HG03045 (cell line): Measurements from ENCODE around the gene POLR2I.
A peak's percentile ranks its signal among the peaks of the same experiment; 100 is the strongest.
"Not testable (repeated sequence)": the region's sequence is repeated elsewhere in the genome, so short reads cannot be mapped to it uniquely, and the experiment has no call there.

Experiments used
- ATAC-seq: cut with Tn5 transposase; IDR thresholded peaks from one replicate; pipeline ENCODE4 v1.9.1; 2021; ENCODE audit warnings: mild to moderate bottlenecking, moderate library complexity; ENCODE audit not compliant: unreplicated experiment

The POLR2I gene

DNA sequence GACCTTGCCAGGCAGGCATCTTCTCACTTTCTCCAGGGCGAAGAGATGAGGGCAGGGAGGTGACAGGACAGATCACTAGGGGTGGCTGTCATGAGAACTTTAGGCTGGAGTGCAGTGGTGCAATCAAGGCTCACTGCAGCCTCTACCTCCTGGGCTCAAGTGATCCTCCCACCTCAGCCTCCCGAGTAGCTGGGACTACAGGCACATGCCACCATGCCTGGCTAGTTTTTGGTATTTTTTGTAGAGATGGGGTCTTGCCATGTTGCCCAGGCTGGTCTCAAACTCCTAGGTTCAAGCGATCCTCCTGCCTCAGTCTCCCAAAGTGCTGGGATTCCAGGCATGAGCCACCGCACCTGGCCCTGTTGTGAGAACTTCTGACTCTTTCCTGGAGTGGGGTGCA, 20.2 kb upstream of the POLR2I start:
- ATAC-seq, result not testable (repeated sequence)

- ATAC-seq, result not testable (repeated sequence)
Measured at GRCh38 chr19:36131221-36131620, 16.5 kb upstream of the POLR2I start.

DNA sequence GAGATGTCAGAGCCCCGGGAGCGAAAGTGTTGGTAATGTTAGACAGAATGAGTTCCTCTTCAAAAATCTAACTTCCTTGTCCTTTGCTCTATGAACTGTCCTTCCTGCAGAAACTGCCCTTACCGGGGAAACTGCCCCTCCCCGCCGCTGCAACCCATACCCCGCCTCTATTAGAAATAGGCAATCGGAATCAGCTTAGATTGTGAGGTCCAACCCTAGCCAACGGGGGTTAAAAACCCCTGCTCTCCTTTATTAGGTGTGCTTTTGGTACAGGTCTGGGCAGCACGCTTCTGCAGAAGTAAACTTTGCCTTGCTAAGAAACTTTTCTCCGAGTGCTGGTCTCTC, 13.7 kb upstream of the POLR2I start:
- ATAC-seq, result no peak

DNA sequence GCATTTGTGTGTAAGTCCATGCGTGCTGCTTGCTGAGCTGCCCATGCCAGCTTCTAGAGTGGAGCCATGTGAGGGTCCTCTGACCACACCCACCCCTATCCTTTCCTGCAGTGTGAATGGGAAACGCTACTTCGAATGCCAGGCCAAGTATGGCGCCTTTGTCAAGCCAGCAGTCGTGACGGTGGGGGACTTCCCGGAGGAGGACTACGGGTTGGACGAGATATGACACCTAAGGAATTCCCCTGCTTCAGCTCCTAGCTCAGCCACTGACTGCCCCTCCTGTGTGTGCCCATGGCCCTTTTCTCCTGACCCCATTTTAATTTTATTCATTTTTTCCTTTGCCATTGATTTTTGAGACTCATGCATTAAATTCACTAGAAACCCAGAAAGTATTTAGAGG, 10.9 kb upstream of the POLR2I start:
- no peak for ATAC-seq

GRCh38 chr19:36121486-36122124, 6.9 kb upstream of the POLR2I start:
- ATAC-seq, result no peak

DNA sequence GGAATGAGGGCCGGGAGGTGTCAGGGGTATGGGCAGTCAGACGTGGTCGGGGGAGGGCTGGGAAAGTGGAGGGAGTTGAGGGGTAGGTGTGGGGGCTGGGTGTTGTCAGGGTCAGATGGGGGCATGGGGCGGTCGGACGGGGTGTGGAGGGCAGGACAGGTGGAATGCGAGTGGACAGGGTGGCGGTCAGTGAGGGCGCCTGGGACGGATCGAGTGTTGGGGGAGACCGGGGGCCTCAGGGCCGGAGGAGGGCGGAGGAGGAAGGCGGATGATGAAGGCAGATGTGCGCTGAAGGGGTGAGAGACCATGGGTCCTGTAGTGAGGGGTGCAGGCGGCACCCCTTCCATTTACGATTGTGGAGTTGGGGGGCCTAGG, 6.3 kb upstream of the POLR2I start:
- no peak for ATAC-seq

GRCh38 chr19:36120092-36120983, 5.7 kb upstream of the POLR2I start:
- ATAC-seq, result no peak

- ATAC-seq, result no peak
Measured at GRCh38 chr19:36116344-36116637, 1.6 kb upstream of the POLR2I start.

GRCh38 chr19:36115453-36116343, 1.0 kb upstream of the POLR2I start, which contains the start of gene TBCB:
TBCB (plus strand) TSS chr19:36115468; CDS start chr19:36115561, 93 bp downstream.
- peak; percentile 22 for ATAC-seq

DNA sequence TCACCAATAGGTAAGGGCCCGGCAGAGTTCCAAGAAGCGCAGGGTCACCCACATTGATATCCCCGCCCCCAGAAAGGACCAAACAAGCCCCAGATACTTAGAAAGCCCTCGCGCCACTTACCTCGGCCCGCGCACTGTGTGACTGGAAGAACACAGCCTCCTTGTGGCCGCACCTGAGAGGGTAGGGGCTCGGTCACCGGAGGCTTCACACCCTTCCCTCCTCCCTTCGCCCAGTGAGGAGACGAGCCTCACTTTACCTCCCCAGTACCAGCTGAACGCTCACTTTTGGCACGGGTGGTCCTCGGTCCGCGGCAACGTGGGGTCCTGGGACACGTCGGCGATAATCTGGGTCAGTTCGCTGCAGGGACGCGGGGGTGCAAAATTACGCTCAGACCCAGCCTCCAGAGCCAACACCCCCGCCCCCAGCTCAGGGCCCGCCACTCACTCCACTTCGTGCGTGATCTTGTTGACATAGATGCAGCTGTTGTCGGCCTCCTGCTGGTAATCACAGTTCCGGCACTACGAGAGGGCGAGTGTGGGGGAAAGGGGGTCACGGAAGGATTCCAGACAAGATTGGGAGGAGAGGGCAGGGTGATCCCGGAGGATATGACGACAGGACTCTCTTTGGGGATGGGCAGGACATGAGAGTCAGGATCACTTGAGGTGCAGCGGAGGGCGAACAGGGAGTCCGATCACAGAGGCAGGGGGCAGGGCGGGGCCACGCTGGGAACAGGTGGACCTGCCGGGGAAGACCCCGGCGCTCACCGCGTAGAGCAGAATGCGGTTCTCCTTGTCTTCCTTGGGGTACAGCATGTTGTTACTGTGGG, 568 bp downstream of the POLR2I start:
- peak; percentile 0 for ATAC-seq

GRCh38 chr19:36113425-36113824, 1.2 kb downstream of the POLR2I start:
- no peak for ATAC-seq

DNA sequence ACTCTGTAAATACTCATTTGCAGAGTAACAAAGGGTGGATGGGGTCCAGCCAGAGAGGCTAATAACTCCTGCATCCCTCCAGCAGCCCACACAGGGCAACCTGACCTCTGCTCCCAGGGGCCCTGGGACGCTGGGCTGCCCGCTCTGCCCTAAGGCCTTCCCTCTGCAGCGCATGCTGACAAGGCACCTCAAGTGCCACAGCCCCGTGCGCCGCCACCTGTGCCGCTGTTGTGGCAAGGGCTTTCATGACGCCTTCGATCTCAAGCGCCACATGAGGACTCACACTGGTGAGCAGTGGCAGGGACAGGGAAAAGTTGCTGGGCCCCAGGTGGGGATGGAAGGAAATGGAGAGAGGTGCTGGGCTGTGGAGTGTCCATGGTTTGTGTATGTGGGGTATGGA, 2.0 kb downstream of the POLR2I start:
- ATAC-seq, result no peak

- no peak for ATAC-seq
Measured at GRCh38 chr19:36111200-36111539, 3.5 kb downstream of the POLR2I start.

GRCh38 chr19:36110487-36111199, 4.0 kb downstream of the POLR2I start, which contains the start of gene OVOL3:
OVOL3 (plus strand) TSS chr19:36111143; CDS start chr19:36111203, 60 bp downstream.
- no peak for ATAC-seq

- no peak for ATAC-seq
Measured at GRCh38 chr19:36108684-36109083, 6.0 kb downstream of the POLR2I start.

DNA sequence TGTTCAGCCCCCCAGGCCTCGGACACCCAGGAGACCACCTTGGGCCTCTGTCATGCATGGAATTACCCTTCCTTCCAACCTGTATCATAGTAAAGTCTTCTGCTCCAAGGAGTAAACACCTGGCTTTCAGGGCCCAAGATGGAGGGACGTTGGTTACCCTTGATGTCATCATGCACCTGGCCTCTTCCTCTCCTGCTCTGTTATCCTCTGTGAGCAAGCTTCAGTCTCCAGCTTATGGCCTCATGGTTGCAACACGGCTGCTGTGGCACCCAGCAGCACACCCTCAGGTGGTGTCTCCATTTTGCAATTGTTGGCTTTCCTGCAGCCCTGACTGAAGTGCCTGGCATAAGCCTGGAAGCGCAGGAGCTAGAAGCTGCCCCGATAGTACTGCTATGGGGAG, 7.7 kb downstream of the POLR2I start:
- ATAC-seq, result no peak

- ATAC-seq, result no peak
Measured at GRCh38 chr19:36106441-36106840, 8.2 kb downstream of the POLR2I start.

DNA sequence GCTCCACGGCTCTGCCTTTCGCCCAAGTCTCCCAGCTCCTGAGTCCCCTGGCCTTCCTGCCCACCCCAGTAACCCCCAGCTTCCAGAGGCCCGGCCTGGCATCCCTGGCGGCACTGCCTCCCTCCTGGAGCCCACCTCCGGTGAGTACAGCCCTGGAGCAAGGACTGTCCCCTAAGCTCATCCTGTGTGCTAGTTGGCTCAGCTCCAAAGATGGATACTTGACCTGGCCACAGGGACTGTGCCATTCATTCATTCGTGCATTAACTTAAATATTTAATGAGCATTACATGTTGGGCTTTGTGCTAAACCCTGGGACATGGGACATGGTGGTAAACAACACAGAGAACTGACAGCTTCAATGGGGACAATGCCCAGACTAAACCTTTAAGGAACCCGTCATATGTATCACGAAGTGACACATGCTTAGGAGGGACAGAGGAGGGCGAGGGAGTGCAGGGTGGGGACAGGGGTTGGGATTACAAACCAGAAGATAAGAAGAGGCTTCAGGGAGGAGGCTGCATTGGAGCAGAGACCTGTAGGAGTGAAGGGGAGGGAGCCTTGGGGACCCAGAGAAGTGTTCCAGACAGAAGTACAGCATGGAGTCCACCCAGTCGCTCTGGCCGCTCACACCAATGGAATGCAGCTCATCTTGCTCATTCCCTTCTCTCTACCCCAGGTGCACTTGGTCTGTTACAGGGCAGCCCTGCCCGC, 10.7 kb downstream of the POLR2I start:
- no peak for ATAC-seq

GRCh38 chr19:36103040-36103626, 11.5 kb downstream of the POLR2I start:
- no peak for ATAC-seq
